IMR-90 (cell line): ENCODE measurements around the gene PCSK5. TPM values are rescaled to one million over a fixed set of nuclear protein-coding genes. Genes with fewer than 3 reads are reported as not detected.

ENCODE experiments used
- ATAC-seq: fragments of 200-7000 bp; cut with Tn5 transposase; 2 replicates; pipeline ENCODE4 v1.9.1; 2020; ENCODE audit warnings: low read depth, mild to moderate bottlenecking, moderate library complexity
- BruUV-seq: library from RNA; stranded (reverse); fragments of 400-500 nt; replicated peaks from 2 replicates; lab custom pipeline; 2021; lab: Mats Ljungman, UMichigan
- CTCF ChIA-PET: fragments of 300-600 bp; formaldehyde crosslinking; extraction: SDS; loops from one replicate; lab custom pipeline; 2021; ENCODE audit warnings: antibody characterized with exemption; lab: Yijun Ruan, JAX
- POLR2A ChIA-PET: fragments of 300-600 bp; sonication (Branson Sonifier 250); formaldehyde crosslinking; loops from one replicate; lab custom pipeline; 2022; ENCODE audit warnings: antibody characterized with exemption; ENCODE audit not compliant: unreplicated experiment; lab: Charles Lee
- DNase-seq: peaks from one replicate; pipeline ENCODE4 v3.0.0; 2013
- H2AFZ ChIP-seq: replicated peaks from 2 replicates; pipeline ENCODE3; 2013; ENCODE audit warnings: low read length, mild to moderate bottlenecking; ENCODE audit not compliant: poor library complexity
- H2AK5ac ChIP-seq: 2 replicates; pipeline ENCODE4 v1.6.1; 2013; ENCODE audit warnings: low read depth, low read length, inconsistent platforms
- H2AK9ac ChIP-seq: replicated peaks from 2 replicates; pipeline ENCODE3; 2013; ENCODE audit warnings: mild to moderate bottlenecking, low read depth, low read length, moderate library complexity; ENCODE audit not compliant: poor library complexity
- H2BK120ac ChIP-seq: 2 replicates; pipeline ENCODE4 v1.6.1; 2013; ENCODE audit warnings: low read depth, low read length, inconsistent platforms
- H2BK15ac ChIP-seq: 3 replicates; pipeline ENCODE4 v1.6.1; 2013; ENCODE audit warnings: low read depth, low read length, inconsistent platforms
- H2BK20ac ChIP-seq: 2 replicates; pipeline ENCODE4 v1.6.1; 2013; ENCODE audit warnings: low read depth, mild to moderate bottlenecking, inconsistent platforms, low read length, moderate library complexity
- H2BK5ac ChIP-seq: 2 replicates; pipeline ENCODE4 v1.6.1; 2013; ENCODE audit warnings: mild to moderate bottlenecking, low read depth, low read length, inconsistent platforms; ENCODE audit not compliant: poor library complexity, severe bottlenecking
- H3K14ac ChIP-seq: replicated peaks from 2 replicates; pipeline ENCODE4 v1.6.1; 2013; ENCODE audit warnings: low read depth, low read length, inconsistent platforms
- H3K18ac ChIP-seq: 2 replicates; pipeline ENCODE4 v1.6.1; 2013; ENCODE audit warnings: low read depth, low read length, control low read depth
- H3K23ac ChIP-seq: 2 replicates; pipeline ENCODE4 v1.6.1; 2013; ENCODE audit warnings: low read depth, low read length, inconsistent platforms
- H3K27ac ChIP-seq: 2 replicates; pipeline ENCODE4 v1.5.1; 2013; ENCODE audit warnings: mild to moderate bottlenecking, control low read depth, low read length; ENCODE audit not compliant: insufficient read depth
- H3K27me3 ChIP-seq: 2 replicates; pipeline ENCODE4 v1.6.1; 2013; ENCODE audit warnings: low read length; ENCODE audit not compliant: control insufficient read depth, insufficient read depth
- H3K36me3 ChIP-seq: 2 replicates; pipeline ENCODE4 v1.6.1; 2013; ENCODE audit warnings: low read length, mixed read lengths; ENCODE audit not compliant: control insufficient read depth, insufficient read depth
- H3K4ac ChIP-seq: 2 replicates; pipeline ENCODE4 v1.6.1; 2013; ENCODE audit warnings: low read depth, low read length, inconsistent platforms
- H3K4me1 ChIP-seq: 2 replicates; pipeline ENCODE4 v1.6.1; 2013; ENCODE audit warnings: low read length, mixed read lengths; ENCODE audit not compliant: control insufficient read depth, insufficient read depth
- H3K4me2 ChIP-seq: 2 replicates; pipeline ENCODE4 v1.6.1; 2013; ENCODE audit warnings: low read depth, mild to moderate bottlenecking, control low read depth, low read length, moderate library complexity
- H3K4me3 ChIP-seq: 2 replicates; pipeline ENCODE4 v1.5.1; 2013; ENCODE audit warnings: low read depth, mild to moderate bottlenecking, control low read depth, low read length, moderate library complexity; ENCODE audit not compliant: insufficient read depth
- H3K56ac ChIP-seq: 2 replicates; pipeline ENCODE4 v1.6.1; 2013; ENCODE audit warnings: low read length, inconsistent platforms; ENCODE audit not compliant: insufficient read depth; ENCODE audit errors: extremely low read depth
- H3K79me1 ChIP-seq, 2 experiments: 2 replicates each; pipeline ENCODE4 v1.6.1; 2013; ENCODE audit warnings: low read length in 2 of 2, inconsistent platforms in 1 of 2, low read depth in 1 of 2
- H3K9ac ChIP-seq: 2 replicates; pipeline ENCODE4 v1.6.1; 2013; ENCODE audit warnings: low read depth, low read length, control low read depth
- H3K9me1 ChIP-seq: 2 replicates; pipeline ENCODE4 v1.6.1; 2013; ENCODE audit warnings: low read length, inconsistent platforms; ENCODE audit not compliant: insufficient read depth
- H3K9me3 ChIP-seq: 2 replicates; pipeline ENCODE4 v1.6.1; 2013; ENCODE audit warnings: low read length; ENCODE audit not compliant: control insufficient read depth, insufficient read depth
- H4K20me1 ChIP-seq: 2 replicates; pipeline ENCODE4 v1.6.1; 2013; ENCODE audit warnings: low read length, inconsistent platforms; ENCODE audit not compliant: insufficient read depth
- H4K5ac ChIP-seq: 2 replicates; pipeline ENCODE4 v1.6.1; 2013; ENCODE audit warnings: mild to moderate bottlenecking, low read depth, low read length, control low read depth
- H4K8ac ChIP-seq, 2 experiments: 2 replicates each; pipeline ENCODE4 v1.6.1; 2013; ENCODE audit warnings: low read depth in 2 of 2, low read length in 2 of 2, control low read depth in 1 of 2, inconsistent platforms in 1 of 2
- H4K91ac ChIP-seq: 2 replicates; pipeline ENCODE4 v1.6.1; 2013; ENCODE audit warnings: low read depth, low read length, inconsistent platforms; ENCODE audit not compliant: insufficient read depth
- BHLHE40 ChIP-seq: fragments of 150-350 bp; IDR thresholded peaks from 2 replicates; pipeline ENCODE4 v1.6.1; 2016; ENCODE audit warnings: mild to moderate bottlenecking, low read depth, low read length
- CEBPB ChIP-seq: IDR thresholded peaks from 2 replicates; pipeline ENCODE4 v1.6.1; 2012; ENCODE audit warnings: low read depth, low read length, improper control_type of control experiment
- CHD1 ChIP-seq: IDR thresholded peaks from 2 replicates; pipeline ENCODE4 v1.6.1; 2012; ENCODE audit warnings: low read depth, low read length, improper control_type of control experiment
- ELK1 ChIP-seq: fragments of 150-350 bp; IDR thresholded peaks from 2 replicates; pipeline ENCODE4 v1.6.1; 2016; ENCODE audit warnings: low read depth, mild to moderate bottlenecking, low read length, moderate library complexity, borderline replicate concordance
- MXI1 ChIP-seq: IDR thresholded peaks from 2 replicates; pipeline ENCODE4 v1.6.1; 2012; ENCODE audit warnings: low read depth, mild to moderate bottlenecking, low read length, moderate library complexity, borderline replicate concordance
- NFE2L2 ChIP-seq: fragments of 150-350 bp; IDR thresholded peaks from 2 replicates; pipeline ENCODE4 v1.6.1; 2016; ENCODE audit warnings: low read depth, mild to moderate bottlenecking, low read length
- POLR2A ChIP-seq: IDR thresholded peaks from 2 replicates; pipeline ENCODE4 v1.6.1; 2012; ENCODE audit warnings: mild to moderate bottlenecking, low read depth, low read length
- RAD21 ChIP-seq: IDR thresholded peaks from 2 replicates; pipeline ENCODE4 v1.6.1; 2012; ENCODE audit warnings: low read length, improper control_type of control experiment
- RCOR1 ChIP-seq: IDR thresholded peaks from 2 replicates; pipeline ENCODE4 v1.6.1; 2012; ENCODE audit warnings: mild to moderate bottlenecking, low read length, improper control_type of control experiment; ENCODE audit not compliant: insufficient replicate concordance
- RFX5 ChIP-seq: IDR thresholded peaks from 2 replicates; pipeline ENCODE4 v1.8.0; 2012; ENCODE audit warnings: low read depth, mild to moderate bottlenecking, low read length, moderate library complexity
- SMC3 ChIP-seq: fragments of 150-350 bp; IDR thresholded peaks from 2 replicates; pipeline ENCODE4 v1.6.1; 2016; ENCODE audit warnings: low read depth, mild to moderate bottlenecking, antibody characterized with exemption, low read length, moderate library complexity
- USF2 ChIP-seq: fragments of 150-350 bp; IDR thresholded peaks from 2 replicates; pipeline ENCODE4 v1.6.1; 2017; ENCODE audit warnings: mild to moderate bottlenecking, antibody characterized with exemption, low read length, low read depth
- dilution Hi-C: fragments of 300-500 bp; cut with HindIII; formaldehyde crosslinking; loops from one replicate; pipeline ENCODE4 v1.14.3; 2018; ENCODE audit warnings: low sequenced_read_pairs; ENCODE audit not compliant: unreplicated experiment
- in situ Hi-C: fragments of 300-500 bp; cut with MboI; formaldehyde crosslinking; loops from 3 replicates; pipeline ENCODE4 v1.14.3; 2019; ENCODE audit warnings: low sequenced_read_pairs, inconsistent platforms, mixed read lengths
- intact Hi-C: fragments of 100-400 bp; cut with micrococcal nuclease; formaldehyde crosslinking; loops from 2 replicates; pipeline ENCODE4 v1.10.0; 2022
- polyA plus RNA-seq, 3 experiments: library from polyadenylated mRNA; depleted of rRNA; stranded (reverse); fragments of >200 nt; gene quantifications; 2 replicates each; pipeline ENCODE4 v1.2.3, GENCODE V29; 2012; ENCODE audit warnings: low replicate concordance in 1 of 3
- total RNA-seq: library from RNA; depleted of rRNA; stranded (reverse); fragments of >200 nt; gene quantifications from 2 replicates; pipeline ENCODE4 v1.2.3, GENCODE V29; 2012

The PCSK5 gene
- total and polyA plus RNA-seq, 2 of the 4 experiments (the other 2 are of a cell fraction) = 1.5 to 3.0 TPM

GRCh38 chr9:75976549-75976948 is 86.1 kb downstream of the PCSK5 start:
- no peak overlapping the region for H3K18ac ChIP-seq
- no peaks in the 10 kb centered on the region for H3K36me3 ChIP-seq
- no TSS peak for BruUV-seq
- no peak overlapping the region for H3K56ac ChIP-seq
- no peak overlapping the region for H2AK9ac ChIP-seq
- no peak overlapping the region for H3K23ac ChIP-seq
- H3K4me1 ChIP-seq = peaks cover 10% of the 10 kb centered on the region
- no peaks in the 10 kb centered on the region for H4K20me1 ChIP-seq
- no peak overlapping the region for H3K27ac ChIP-seq
- DNase-seq (no peak), ATAC-seq (no peak)
- no peak overlapping the region for H4K91ac ChIP-seq
- H4K5ac ChIP-seq = no peak overlapping the region
- H3K27me3 ChIP-seq = no peaks in the 10 kb centered on the region
- H3K9ac ChIP-seq = no peak overlapping the region
- no peak overlapping the region for H2BK120ac ChIP-seq
- no peak overlapping the region for H3K4me2 ChIP-seq
- intact Hi-C loops (no loop called here), dilution Hi-C loops (no loop called here), in situ Hi-C loops (no loop called here)
- no peak overlapping the region for H3K4me3 ChIP-seq
- ChIA-PET POLR2A (interaction anchor here (0.5 kb wide), 1 partner anchor 20 kb away, joined by 3 read pairs; no protein-coding TSS in a partner anchor), CTCF (interaction anchor here (0.6 kb wide), 1 partner anchor 41 kb away, joined by 4 read pairs; no protein-coding TSS in a partner anchor)
- H3K14ac ChIP-seq = no peak overlapping the region
- H3K79me1 ChIP-seq = no peaks in the 10 kb centered on the region
- no peak overlapping the region for H2BK15ac ChIP-seq
- no peak overlapping the region for H3K4ac ChIP-seq
- H3K9me1 ChIP-seq = no peaks in the 10 kb centered on the region
- H4K8ac ChIP-seq = no peak overlapping the region
- H2AK5ac ChIP-seq = no peak overlapping the region
- H2AFZ ChIP-seq = no peak overlapping the region
- TF ChIP-seq BHLHE40 (no peak), RFX5 (no peak), POLR2A (no peak), RCOR1 (no peak), ELK1 (no peak), USF2 (no peak), MXI1 (no peak), SMC3 (no peak), NFE2L2 (no peak), RAD21 (no peak), CEBPB (no peak), CHD1 (no peak)
- H2BK20ac ChIP-seq = no peak overlapping the region
- H2BK5ac ChIP-seq = no peak overlapping the region
- no peaks in the 10 kb centered on the region for H3K9me3 ChIP-seq
